Naive thymus-derived CD4-positive, alpha-beta T cell (primary cell): Measurements from ENCODE around the gene ARHGAP1. TPM values are rescaled to one million over a fixed set of nuclear protein-coding genes. Genes with fewer than 3 reads are reported as not detected.

Experiments used
- ATAC-seq: fragments of 150-1000 bp; cut with Tn5 transposase; 2 replicates; pipeline ENCODE4 v1.10.0; 2021; ENCODE audit warnings: mild to moderate bottlenecking, moderate library complexity
- CTCF ChIA-PET: fragments of 350-600 bp; sonication (Branson Sonifier 250); formaldehyde crosslinking; loops from one replicate; lab custom pipeline; 2021; ENCODE audit warnings: antibody characterized with exemption; lab: Charles Lee
- POLR2A ChIA-PET: fragments of 350-600 bp; sonication (Branson Sonifier 250); formaldehyde crosslinking; loops from one replicate; lab custom pipeline; 2021; ENCODE audit warnings: antibody characterized with exemption, inconsistent platforms; lab: Charles Lee
- DNase-seq, 9 donors: peaks; one replicate each; pipeline versions ENCODE4 v3.0.0 to v3.0.0-alpha.2; 2020 to 2022; ENCODE audit warnings: mixed read lengths in 1 of 9
- H3K27ac ChIP-seq: one replicate; pipeline ENCODE4 v1.7.0; 2013; ENCODE audit warnings: mild to moderate bottlenecking, low read depth, low read length, moderate library complexity
- H3K27me3 ChIP-seq, 2 donors: one replicate each; pipeline ENCODE4 v1.7.0; 2013; ENCODE audit warnings: low read length in 2 of 2, mild to moderate bottlenecking in 2 of 2, moderate library complexity in 2 of 2; ENCODE audit not compliant: control insufficient read depth in 2 of 2, insufficient read depth in 2 of 2
- H3K36me3 ChIP-seq, 3 experiments: 1 replicate in 2 of 3; 2 replicates in 1 of 3; pipeline ENCODE4 v1.7.0; 2013; ENCODE audit warnings: low read length in 3 of 3, mild to moderate bottlenecking in 3 of 3, moderate library complexity in 1 of 3; ENCODE audit not compliant: insufficient read depth in 3 of 3, control insufficient read depth in 2 of 3
- H3K4me1 ChIP-seq, 2 donors: one replicate each; pipeline ENCODE4 v1.7.0; 2013; ENCODE audit warnings: low read length in 2 of 2, mild to moderate bottlenecking in 2 of 2, moderate library complexity in 1 of 2; ENCODE audit not compliant: control insufficient read depth in 2 of 2, insufficient read depth in 2 of 2
- H3K4me3 ChIP-seq: 2 replicates; pipeline ENCODE4 v1.7.0; 2013; ENCODE audit warnings: mild to moderate bottlenecking, low read length
- H3K9me3 ChIP-seq, 3 experiments: 1 replicate in 2 of 3; 2 replicates in 1 of 3; pipeline ENCODE4 v1.7.0; 2013; ENCODE audit warnings: low read length in 3 of 3; ENCODE audit not compliant: control insufficient read depth in 2 of 3
- H3K27ac Mint-ChIP-seq, 9 donors: one replicate each; pipeline ENCODE4 v1.8.0; 2020 to 2022; ENCODE audit warnings: mixed read lengths in 9 of 9, mild to moderate bottlenecking in 8 of 9, moderate library complexity in 5 of 9, inconsistent platforms in 2 of 9
- H3K27me3 Mint-ChIP-seq, 5 donors: one replicate each; pipeline ENCODE4 v1.8.0; 2021 to 2022; ENCODE audit warnings: mixed read lengths in 5 of 5, mild to moderate bottlenecking in 1 of 5
- H3K36me3 Mint-ChIP-seq, 5 donors: one replicate each; pipeline ENCODE4 v1.8.0; 2020 to 2022; ENCODE audit warnings: mixed read lengths in 5 of 5, mild to moderate bottlenecking in 3 of 5, inconsistent platforms in 1 of 5
- H3K4me1 Mint-ChIP-seq, 7 donors: one replicate each; pipeline ENCODE4 v1.8.0; 2020 to 2022; ENCODE audit warnings: mixed read lengths in 7 of 7, mild to moderate bottlenecking in 3 of 7, inconsistent platforms in 1 of 7
- H3K4me3 Mint-ChIP-seq, 10 donors: one replicate each; pipeline ENCODE4 v1.8.0; 2020 to 2022; ENCODE audit warnings: mild to moderate bottlenecking in 10 of 10, mixed read lengths in 10 of 10, moderate library complexity in 6 of 10, inconsistent platforms in 2 of 10
- H3K9me3 Mint-ChIP-seq, 11 donors: one replicate each; pipeline ENCODE4 v1.8.0; 2020 to 2022; ENCODE audit warnings: mixed read lengths in 11 of 11, mild to moderate bottlenecking in 4 of 11, inconsistent platforms in 1 of 11, moderate library complexity in 1 of 11
- intact Hi-C, 2 donors: fragments of 100-400 bp; cut with micrococcal nuclease; formaldehyde crosslinking; loops; one replicate each; pipeline ENCODE4 v1.15.1; 2023
- polyA plus RNA-seq, 2 donors: library from polyadenylated mRNA; unstranded; fragments of 300-500 nt; fragmentation: Illumina TruSeq; gene quantifications; one replicate each; pipeline ENCODE4 v1.2.3, GENCODE V29; 2021
- total RNA-seq, 6 experiments: library from RNA in 5 of 6; stranded (reverse) in 5 of 6; gene quantifications; 1 replicate in 5 of 6; 2 replicates in 1 of 6; pipeline ENCODE4 v1.2.3 and lab custom pipeline; 2021 to 2026

Gene ARHGAP1
- total and polyA plus RNA-seq, 7 experiments from 2014 or later, result 44.2 to 82.5 (median 64.6) TPM

- Histone ChIP-seq H3K4me3 (no peak overlapping the region), H3K27ac (no peak overlapping the region), H3K9me3 (no peaks in the 10 kb centered on the region), H3K27me3 (no peaks in the 10 kb centered on the region), H3K4me1 (no peaks in the 10 kb centered on the region), H3K36me3 (no peaks in the 10 kb centered on the region)
- intact Hi-C loops, result no loop called here
- H3K36me3 Mint-ChIP-seq, result no peaks in the 10 kb centered on the region
- no peak overlapping the region for H3K27ac Mint-ChIP-seq
- DNase-seq (no peak), ATAC-seq (no peak)
- no peaks in the 10 kb centered on the region for H3K4me1 Mint-ChIP-seq
- CTCF ChIA-PET, result no interaction called here
- no peaks in the 10 kb centered on the region for H3K9me3 Mint-ChIP-seq
- no peaks in the 10 kb centered on the region for H3K27me3 Mint-ChIP-seq
- POLR2A ChIA-PET, result no interaction called here
- no peak overlapping the region for H3K4me3 Mint-ChIP-seq
Observed at GRCh38 chr11:46729110-46730027, 28.9 kb upstream of the ARHGAP1 start.

- Histone ChIP-seq H3K36me3 (no peaks in the 10 kb centered on the region), H3K9me3 (no peaks in the 10 kb centered on the region), H3K27ac (no peak overlapping the region), H3K4me3 (no peak overlapping the region), H3K4me1 (no peaks in the 10 kb centered on the region), H3K27me3 (no peaks in the 10 kb centered on the region)
- POLR2A ChIA-PET, result no interaction called here
- no peaks in the 10 kb centered on the region for H3K9me3 Mint-ChIP-seq
- ATAC-seq, result no peak
- no peaks in the 10 kb centered on the region for H3K36me3 Mint-ChIP-seq
- no peak overlapping the region for H3K27ac Mint-ChIP-seq
- CTCF ChIA-PET, result no interaction called here
- no peaks in the 10 kb centered on the region for H3K4me1 Mint-ChIP-seq
- H3K27me3 Mint-ChIP-seq, result no peaks in the 10 kb centered on the region
- no peak overlapping the region for H3K4me3 Mint-ChIP-seq
- no peak for DNase-seq
- intact Hi-C loops, result no loop called here
Observed at GRCh38 chr11:46728659-46729040, 28.2 kb upstream of the ARHGAP1 start.

- Histone ChIP-seq H3K36me3 (no peaks in the 10 kb centered on the region), H3K9me3 (no peaks in the 10 kb centered on the region), H3K4me3 (no peak overlapping the region), H3K27me3 (no peaks in the 10 kb centered on the region), H3K4me1 (no peaks in the 10 kb centered on the region), H3K27ac (no peak overlapping the region)
- Mint-ChIP-seq H3K27ac (no peak overlapping the region), H3K4me1 (no peaks in the 10 kb centered on the region), H3K9me3 (no peaks in the 10 kb centered on the region), H3K27me3 (no peaks in the 10 kb centered on the region), H3K4me3 (no peak overlapping the region), H3K36me3 (no peaks in the 10 kb centered on the region)
- DNase-seq (no peak), ATAC-seq (no peak)
- ChIA-PET CTCF (no interaction called here), POLR2A (no interaction called here)
- intact Hi-C loops, result no loop called here
Observed at GRCh38 chr11:46727952-46728658, 27.7 kb upstream of the ARHGAP1 start.

DNA sequence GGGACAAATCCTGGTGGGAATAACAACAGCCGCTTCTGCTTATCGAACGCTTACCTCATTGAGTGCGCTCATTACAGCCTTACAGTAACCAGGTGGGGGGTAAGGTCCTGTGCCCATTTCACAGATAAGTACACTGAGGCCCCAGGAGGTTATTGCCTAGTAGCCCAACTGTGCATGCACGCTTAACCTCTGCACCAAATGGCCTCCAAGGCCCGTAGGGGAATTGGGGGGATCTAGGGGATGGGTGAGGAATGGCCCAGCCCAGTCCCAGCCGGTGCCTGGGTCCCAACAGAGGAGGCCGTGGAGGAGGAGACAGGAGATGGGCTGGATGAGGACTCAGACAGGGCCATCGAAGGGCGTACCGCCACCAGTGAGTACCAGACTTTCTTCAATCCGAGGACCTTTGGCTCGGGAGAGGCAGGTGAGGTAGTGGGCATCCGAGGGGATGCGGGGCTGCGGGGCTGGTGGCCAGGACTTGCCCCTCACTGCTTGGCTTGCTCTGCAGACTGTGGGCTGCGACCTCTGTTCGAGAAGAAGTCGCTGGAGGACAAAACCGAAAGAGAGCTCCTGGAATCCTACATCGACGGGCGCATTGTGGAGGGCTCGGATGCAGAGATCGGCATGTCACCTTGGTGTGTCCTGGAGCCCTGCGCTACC lies 25.9 kb upstream of the ARHGAP1 start:
- no peaks in the 10 kb centered on the region for H3K36me3 Mint-ChIP-seq
- no peak overlapping the region for H3K27ac Mint-ChIP-seq
- intact Hi-C loops, result no loop called here

DNA sequence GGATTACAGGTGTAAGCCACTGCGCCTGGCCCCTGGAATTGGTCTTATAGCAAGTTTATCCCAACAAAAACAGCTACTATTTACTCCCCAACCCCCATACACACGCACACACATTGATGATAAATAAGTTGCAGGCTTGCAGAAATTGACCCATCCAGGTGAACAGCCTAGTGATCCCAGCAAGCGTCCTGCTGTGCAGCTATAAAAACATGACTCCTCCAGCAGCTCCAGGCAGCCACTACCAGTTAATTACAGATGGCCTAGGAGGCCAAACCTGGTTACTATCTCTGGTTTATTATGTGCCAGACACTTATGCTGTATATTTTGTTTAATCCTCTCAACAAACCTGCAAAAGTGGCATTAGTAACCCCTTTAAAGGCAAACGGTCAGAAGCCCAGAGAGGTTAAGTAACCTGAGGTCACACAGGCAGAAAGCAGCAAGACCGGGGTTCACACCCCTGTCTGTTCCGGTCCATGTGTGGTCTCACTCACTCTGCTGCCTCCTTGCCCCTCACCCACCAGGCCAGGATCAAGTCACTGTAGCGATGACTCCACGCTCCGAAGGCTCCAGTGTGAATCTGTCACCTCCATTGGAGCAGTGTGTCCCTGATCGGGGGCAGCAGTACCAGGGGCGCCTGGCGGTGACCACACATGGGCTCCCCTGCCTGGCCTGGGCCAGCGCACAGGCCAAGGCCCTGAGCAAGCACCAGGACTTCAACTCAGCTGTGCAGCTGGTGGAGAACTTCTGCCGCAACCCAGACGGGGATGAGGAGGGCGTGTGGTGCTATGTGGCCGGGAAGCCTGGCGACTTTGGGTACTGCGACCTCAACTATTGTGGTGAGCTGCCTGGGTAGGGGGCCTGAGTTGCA lies 25.2 kb upstream of the ARHGAP1 start:
- no peak overlapping the region for H3K27ac ChIP-seq
- Mint-ChIP-seq H3K27me3 (peaks cover 0 to 3% (median 0%) of the 10 kb centered on the region in 5 donors), H3K4me3 (no peak overlapping the region), H3K9me3 (peaks cover 0 to 1% (median 0%) of the 10 kb centered on the region in 11 donors), H3K4me1 (no peaks in the 10 kb centered on the region), H3K27ac (no peak overlapping the region), H3K36me3 (no peaks in the 10 kb centered on the region)
- H3K4me3 ChIP-seq, result no peak overlapping the region
- CTCF ChIA-PET, result no interaction called here
- ATAC-seq (no peak), DNase-seq (no peak)
- no peaks in the 10 kb centered on the region for H3K9me3 ChIP-seq
- H3K4me1 ChIP-seq, result no peaks in the 10 kb centered on the region
- intact Hi-C loops, result no loop called here
- POLR2A ChIA-PET, result no interaction called here
- H3K36me3 ChIP-seq, result no peaks in the 10 kb centered on the region
- no peaks in the 10 kb centered on the region for H3K27me3 ChIP-seq

More for the DNA sequence above, 25.9 kb upstream of the ARHGAP1 start:
- CTCF ChIA-PET, result no interaction called here
- H3K4me1 ChIP-seq, result no peaks in the 10 kb centered on the region
- no peak for DNase-seq
- POLR2A ChIA-PET, result interaction anchor here (0.6 kb wide), 1 partner anchor 57 kb away, joined by 3 read pairs; no protein-coding TSS in a partner anchor
- no peaks in the 10 kb centered on the region for H3K9me3 ChIP-seq
- ATAC-seq, result no peak
- Mint-ChIP-seq H3K4me1 (no peaks in the 10 kb centered on the region), H3K4me3 (no peak overlapping the region), H3K27me3 (peaks cover 0 to 3% (median 0%) of the 10 kb centered on the region in 5 donors), H3K9me3 (peaks cover 0 to 1% (median 0%) of the 10 kb centered on the region in 11 donors)
- H3K27ac ChIP-seq, result no peak overlapping the region
- no peaks in the 10 kb centered on the region for H3K27me3 ChIP-seq
- H3K36me3 ChIP-seq, result no peaks in the 10 kb centered on the region
- H3K4me3 ChIP-seq, result no peak overlapping the region

DNA sequence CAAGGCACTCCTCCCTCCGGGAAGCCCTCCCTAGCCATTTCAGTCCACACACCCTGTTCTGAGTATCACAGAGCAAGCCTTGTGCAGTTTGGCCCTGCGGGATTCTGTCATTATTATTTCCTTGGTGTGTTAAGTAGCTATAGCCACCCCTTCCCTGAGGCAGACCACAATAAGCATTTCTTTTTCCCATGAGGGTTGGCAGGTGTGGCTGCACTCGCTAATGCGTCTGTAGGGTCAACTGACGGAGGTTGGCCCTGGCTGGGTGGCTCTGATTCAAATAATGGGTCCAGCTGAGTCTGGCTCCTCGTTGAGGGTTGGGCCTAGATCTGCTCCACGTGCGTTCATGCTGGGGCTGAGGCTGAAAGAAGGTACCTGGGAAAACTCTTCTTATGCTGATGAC lies 23.7 kb upstream of the ARHGAP1 start:
- H3K27ac Mint-ChIP-seq, result no peak overlapping the region
- Histone ChIP-seq H3K27me3 (no peaks in the 10 kb centered on the region), H3K27ac (no peak overlapping the region), H3K4me1 (no peaks in the 10 kb centered on the region), H3K9me3 (no peaks in the 10 kb centered on the region), H3K36me3 (no peaks in the 10 kb centered on the region), H3K4me3 (no peak overlapping the region)
- peaks cover 0 to 1% (median 0%) of the 10 kb centered on the region in 7 donors for H3K4me1 Mint-ChIP-seq
- no peak for DNase-seq
- peaks cover 0 to 1% (median 0%) of the 10 kb centered on the region in 11 donors for H3K9me3 Mint-ChIP-seq
- H3K27me3 Mint-ChIP-seq, result peaks cover 0 to 3% (median 0%) of the 10 kb centered on the region in 5 donors
- intact Hi-C loops, result no loop called here
- H3K4me3 Mint-ChIP-seq, result no peak overlapping the region
- ChIA-PET POLR2A (no interaction called here), CTCF (no interaction called here)
- H3K36me3 Mint-ChIP-seq, result no peaks in the 10 kb centered on the region
- ATAC-seq, result no peak
